CD4-positive, alpha-beta T cell treated with Interleukin-6 for 4 hours (primary cell): ENCODE measurements around the gene UST.
A peak's percentile ranks its signal among the peaks of the same experiment; 100 is the strongest.
"Not testable (repeated sequence)": the region's sequence is repeated elsewhere in the genome, so short reads cannot be mapped to it uniquely, and the experiment has no call there.

ENCODE experiments used
- DNase-seq: peaks from one replicate; pipeline ENCODE4 v3.0.0-alpha.2; 2020; ENCODE audit warnings: mixed read lengths

UST gene

DNA sequence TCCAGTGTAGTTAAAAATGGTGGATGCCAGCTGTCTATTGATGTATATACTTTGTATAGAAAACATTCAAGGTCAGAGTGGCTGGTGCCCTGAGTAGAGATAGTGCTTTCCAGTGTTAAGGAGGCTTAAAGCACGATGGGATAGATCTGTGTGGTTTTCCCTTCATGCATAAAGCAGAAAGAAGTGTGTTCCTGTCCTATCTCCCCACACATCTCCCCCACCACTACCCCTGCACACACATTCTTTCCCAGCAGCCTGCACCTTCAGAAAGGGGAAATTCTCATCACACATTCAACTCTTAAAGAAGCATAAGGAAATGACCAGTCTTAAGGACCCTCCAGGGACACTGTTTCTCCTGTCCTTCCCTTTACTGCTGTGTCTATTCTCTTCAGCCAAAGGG is 349.0 kb downstream of the UST start:
- DNase-seq: peak; percentile 12

DNA sequence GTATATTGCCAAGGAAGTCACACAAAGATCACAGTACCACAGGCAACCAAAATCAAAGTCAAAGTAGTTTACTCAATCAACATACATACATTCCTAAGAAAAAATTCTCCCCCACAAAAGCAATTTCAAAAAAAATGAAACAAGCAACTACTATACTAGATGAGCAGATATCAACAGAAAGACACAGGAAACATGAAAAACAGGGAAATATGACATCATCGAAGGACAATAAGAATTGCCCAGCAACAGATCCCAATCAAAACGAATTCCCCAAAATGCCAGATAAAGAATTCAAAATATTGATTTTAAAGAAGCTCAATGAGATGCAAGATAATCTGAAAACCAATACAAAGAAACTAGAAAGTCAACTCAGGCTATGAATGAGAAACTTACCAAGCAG is 351.0 kb downstream of the UST start:
- no peak for DNase-seq

DNA sequence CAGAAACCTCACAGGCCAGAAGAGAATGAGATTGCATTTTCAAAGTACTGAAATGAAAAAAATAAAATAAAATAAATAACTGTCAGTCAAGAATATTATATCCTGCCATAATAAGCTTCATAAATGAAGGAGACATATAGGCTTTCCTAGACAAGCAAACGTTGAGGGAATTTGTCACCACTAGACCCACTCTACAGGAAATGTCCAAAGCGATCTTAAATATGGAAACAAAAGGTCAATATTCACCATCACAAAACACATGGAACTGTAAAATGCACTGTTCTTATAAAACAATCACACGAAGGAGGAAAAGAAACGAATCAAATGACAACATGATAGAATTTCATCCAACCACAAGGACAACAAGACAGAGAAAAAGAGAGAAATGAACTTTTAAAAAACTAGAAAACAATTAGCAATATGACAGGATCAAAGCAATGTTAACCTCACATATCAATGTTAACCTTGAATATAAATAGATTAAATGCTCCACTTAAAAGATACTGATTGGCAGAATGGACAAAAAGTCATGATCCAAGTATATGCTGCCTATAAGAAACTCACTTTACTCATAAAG is 352.0 kb downstream of the UST start:
- DNase-seq: no peak

DNA sequence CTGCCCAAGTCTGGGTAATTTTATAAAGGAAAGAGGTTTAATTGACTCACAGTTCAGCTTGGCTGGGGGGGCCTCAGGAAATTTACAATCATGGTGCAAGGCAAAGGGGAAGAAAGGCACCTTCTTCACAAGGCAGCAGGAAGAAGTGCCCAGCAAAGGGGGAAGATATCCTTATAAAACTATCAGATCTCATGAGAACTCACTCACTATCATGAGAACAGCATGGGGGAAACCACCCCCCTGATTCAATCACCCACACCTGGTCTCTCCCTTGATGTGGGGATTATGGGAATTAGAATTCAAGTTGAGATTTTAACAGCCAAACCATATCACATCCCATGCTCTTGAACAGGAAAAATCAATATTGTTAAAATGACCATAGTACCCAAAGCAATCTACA is 355.5 kb downstream of the UST start:
- DNase-seq: no peak

GRCh38 chr6:149103950-149104349 is 357.1 kb downstream of the UST start:
- not testable (repeated sequence) for DNase-seq

- no peak for DNase-seq
Observed at GRCh38 chr6:149107520-149107919, 360.7 kb downstream of the UST start.

DNA sequence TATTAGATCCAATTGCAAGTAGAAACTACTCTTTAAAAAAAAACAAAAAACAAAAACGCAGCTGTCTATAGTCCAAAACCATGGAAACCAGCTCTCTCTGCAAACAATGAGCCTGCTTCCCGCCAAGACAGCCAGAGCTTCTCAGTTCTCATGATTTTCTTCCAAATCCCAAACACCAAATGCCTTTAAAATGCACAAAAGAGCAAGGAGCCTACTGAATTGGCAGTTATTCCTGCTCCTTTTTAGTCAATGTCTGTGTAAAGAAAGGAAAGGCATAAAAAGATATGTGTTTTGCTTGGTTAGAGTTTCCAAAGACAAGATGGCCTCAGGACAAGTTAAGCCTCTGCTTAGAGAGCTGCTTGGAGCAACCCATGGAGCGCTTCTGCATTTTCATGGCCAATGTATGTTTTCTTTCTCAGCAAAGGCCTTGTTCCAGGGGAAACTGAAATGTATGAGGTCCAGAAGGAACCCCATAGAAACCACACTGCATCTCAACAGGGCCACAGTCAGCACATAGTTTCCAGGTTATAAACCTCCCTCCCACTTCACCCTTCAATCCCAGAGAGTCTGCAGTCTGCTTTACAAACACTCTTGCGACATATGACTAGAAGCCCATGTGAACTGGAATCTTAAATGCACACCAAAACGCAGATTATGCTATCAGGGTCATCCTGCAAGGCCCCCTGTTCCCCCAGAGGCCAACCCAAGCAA is 361.4 kb downstream of the UST start:
- no peak for DNase-seq

DNA sequence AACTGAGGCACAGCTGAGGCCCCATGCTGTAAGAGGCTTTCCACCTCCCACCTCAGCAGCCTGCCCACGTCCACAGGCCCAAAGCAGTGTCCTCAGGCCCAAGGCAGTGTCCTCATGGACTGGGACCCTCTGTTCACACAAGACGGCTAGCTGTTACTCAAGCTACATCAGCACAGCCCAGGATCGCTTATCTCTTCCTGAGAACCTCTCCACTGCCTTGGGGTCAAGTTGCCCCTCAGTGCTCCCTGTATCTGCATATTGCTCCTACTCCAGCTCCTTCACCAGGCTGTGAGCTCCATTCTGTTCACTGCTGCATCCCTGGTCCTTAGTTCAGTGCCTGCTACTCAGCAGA is 361.9 kb downstream of the UST start:
- DNase-seq: no peak

GRCh38 chr6:149109397-149110070 is 362.7 kb downstream of the UST start:
- no peak for DNase-seq

DNA sequence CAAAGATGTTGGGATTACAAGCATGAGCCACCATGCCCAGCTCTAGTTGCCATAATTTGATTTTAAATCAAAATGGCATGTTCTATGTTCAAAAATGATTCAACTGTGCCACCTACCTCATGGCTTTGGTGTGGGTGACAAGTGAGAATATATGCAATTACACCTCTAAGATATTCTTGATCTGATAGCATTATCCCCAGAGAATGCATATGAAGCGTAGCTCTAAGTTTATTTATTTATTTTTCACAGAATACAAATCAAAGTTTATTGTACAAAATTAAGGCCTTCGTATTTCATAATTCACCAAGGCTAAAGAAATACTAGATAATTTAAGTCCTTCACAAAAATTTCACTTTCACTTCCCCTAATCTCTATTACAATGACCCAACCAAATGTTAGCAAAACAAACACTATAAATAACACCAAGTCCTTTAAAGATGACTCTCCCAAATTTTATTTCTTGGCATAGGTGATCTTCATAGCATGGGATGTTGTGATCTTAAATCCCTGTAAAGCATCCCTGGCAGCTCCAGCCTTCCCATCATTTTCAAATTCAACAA is 364.8 kb downstream of the UST start:
- DNase-seq: no peak

DNA sequence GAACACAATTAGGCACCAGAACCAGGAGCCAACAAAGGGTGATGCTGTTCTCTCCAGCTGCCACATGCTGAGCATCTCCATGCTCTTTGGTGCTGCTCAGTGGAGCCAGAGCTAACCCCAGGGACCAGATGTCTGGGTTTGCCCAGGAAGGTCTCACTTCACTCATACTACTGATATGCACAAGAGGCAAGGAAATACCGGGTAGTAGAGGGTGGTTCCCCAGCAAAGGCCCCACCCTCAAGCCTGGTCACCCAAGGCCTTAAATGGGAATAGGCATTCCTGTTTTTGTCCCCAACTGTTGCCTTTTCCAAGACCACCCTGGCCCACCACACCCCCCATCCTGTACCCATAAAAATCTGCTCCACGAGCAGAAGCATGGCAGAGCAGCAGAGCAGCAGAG is 366.1 kb downstream of the UST start:
- no peak for DNase-seq

DNA sequence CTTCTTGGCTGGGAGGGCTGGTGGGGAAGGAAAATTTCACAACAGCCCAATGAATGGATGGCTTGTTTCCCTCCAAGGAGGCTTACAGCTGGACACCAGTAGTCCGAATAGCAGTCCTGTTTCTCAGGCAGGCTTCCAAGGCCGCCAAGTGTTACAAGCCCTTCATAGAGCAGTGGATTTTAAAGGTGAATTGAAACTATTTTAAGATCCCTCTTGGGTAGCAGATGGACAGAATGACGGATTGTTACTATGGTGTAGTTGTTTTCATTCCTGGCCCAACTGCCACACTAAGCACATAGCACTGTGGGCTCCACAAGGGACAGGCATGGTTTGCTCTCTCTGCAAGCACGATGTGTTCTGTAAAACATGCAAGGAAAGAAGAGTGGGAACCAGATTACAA is 367.3 kb downstream of the UST start:
- no peak for DNase-seq

DNA sequence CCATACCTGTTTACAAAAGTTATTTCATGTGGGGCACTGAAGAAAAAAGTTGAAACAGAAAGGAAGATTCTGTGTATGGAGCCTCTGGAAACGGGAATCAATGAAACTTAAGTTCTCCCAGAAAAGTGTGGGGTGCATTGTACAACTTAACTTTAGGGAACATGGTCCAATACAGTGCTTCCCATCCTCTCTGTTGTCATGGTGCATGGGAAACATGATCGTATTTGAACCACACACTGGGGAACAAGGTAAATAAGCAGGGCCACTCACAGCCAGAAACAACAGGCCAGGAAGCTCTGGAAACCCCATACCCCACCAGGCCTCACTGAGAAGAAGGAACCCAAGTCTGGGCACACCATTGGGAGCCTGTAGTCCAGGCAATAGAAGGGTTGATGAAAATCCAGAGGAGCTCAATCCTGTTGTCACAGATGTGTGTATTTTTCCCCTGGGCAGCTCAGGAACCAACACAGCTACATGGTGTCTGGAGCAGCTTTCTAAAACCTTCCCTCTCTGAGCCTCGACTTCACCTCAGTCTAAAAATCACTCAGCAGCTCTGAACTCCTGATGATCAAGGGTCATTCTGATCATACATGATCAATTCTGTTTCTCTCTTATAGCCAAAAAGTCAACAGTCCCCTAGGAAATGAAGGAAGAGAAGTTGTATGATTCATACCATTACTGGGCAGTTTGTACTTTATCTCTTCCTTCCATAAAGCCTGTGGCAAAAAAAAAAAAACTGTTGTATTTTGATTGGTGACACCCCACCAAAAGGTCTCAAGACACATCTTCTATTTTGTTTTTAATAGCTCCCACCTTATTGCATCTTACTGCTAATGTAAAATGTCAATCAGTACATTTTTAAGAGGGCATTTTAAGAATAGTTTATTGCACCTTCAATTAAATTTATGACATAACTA is 372.2 kb downstream of the UST start:
- no peak for DNase-seq

DNA sequence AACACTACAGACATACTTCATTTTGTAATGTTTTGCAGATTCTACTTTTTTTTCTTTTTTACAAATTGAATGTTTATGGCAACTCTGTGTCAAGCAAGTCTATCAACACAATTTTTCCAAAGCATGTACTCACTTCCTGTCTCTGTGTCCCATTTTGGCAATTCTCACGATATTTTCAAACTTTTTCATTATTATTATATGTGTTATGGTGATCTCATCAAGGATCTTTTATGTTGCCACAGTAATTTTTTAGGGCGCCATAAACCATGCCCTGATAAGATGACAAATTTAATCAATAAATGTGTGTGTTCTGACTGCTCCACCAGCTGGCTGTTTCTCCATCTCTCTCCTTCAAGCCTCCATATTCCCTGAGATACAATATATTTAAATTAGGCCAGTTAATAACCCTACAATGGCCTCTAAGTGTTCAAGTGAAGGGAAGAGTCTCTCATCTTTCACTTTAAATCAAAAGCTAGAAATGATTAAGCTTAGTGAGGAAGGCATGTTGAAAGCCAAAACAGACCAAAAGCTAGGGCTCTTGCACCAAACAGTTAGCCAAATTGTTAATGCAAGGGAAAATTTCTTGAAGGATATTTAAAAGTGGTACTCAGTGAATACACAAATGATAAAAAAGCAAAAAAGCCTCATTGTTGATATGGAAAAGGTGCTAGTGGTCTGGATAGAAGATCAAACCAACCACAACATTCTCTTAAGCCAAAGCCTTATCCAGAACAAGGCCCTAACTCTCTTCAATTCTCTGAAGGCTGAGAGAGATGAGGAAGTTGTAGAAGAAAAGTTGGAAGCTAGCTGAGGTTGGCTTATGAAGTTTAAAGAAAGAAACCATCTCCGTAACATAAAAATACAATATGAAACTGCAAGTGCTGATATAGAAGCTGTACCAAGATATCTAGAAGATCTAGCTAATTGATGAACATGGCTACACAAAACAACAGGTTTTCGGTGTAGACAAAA is 376.3 kb downstream of the UST start:
- DNase-seq: no peak

- DNase-seq: no peak
Observed at GRCh38 chr6:149125309-149125708, 378.5 kb downstream of the UST start.
